HL-60 (cell line): Measurements from ENCODE around the gene MICU1.

ENCODE experiments used
- DNase-seq, 2 experiments: peaks; one replicate each; pipeline ENCODE4 v3.0.0-alpha.2; 2010 to 2020; ENCODE audit warnings: low read depth in 1 of 2, low spot score in 1 of 2
- H3K27ac ChIP-seq: fragments of 250-450 bp; sonication (Bioruptor Pico); replicated peaks from 2 replicates; pipeline ENCODE4 v1.5.1; 2020; ENCODE audit warnings: mild to moderate bottlenecking, moderate library complexity
- H3K27me3 ChIP-seq: fragments of 250-450 bp; sonication (Bioruptor Pico); 2 replicates; pipeline ENCODE4 v1.5.1; 2021; ENCODE audit warnings: mild to moderate bottlenecking, moderate library complexity; ENCODE audit not compliant: insufficient read depth, poor library complexity, severe bottlenecking
- H3K4me3 ChIP-seq: replicated peaks from 2 replicates; pipeline ENCODE4 v1.5.1; 2011; ENCODE audit warnings: mild to moderate bottlenecking, control low read depth, low read length; ENCODE audit not compliant: insufficient read depth
- CTCF ChIP-seq: IDR thresholded peaks from one replicate; pipeline ENCODE4 v1.5.1; 2011; ENCODE audit warnings: low read length, control low read depth, inconsistent platforms; ENCODE audit not compliant: insufficient read depth
- GABPA ChIP-seq: IDR thresholded peaks from 2 replicates; pipeline ENCODE4 v1.6.1; 2012; ENCODE audit warnings: low read depth
- POLR2AphosphoS5 ChIP-seq: IDR thresholded peaks from 2 replicates; pipeline ENCODE4 v1.6.1; 2012; ENCODE audit warnings: low read depth
- REST ChIP-seq: IDR thresholded peaks from 2 replicates; pipeline ENCODE4 v1.6.1; 2012; ENCODE audit warnings: low read depth; ENCODE audit not compliant: insufficient replicate concordance
- SPI1 ChIP-seq: IDR thresholded peaks from 2 replicates; pipeline ENCODE4 v1.6.1; 2012; ENCODE audit warnings: low read depth, mild to moderate bottlenecking, borderline replicate concordance

MICU1 gene

GRCh38 chr10:72321248-72322029 lies 304.4 kb downstream of the MICU1 start:
- no peak for DNase-seq
- Histone ChIP-seq H3K27me3 (no peaks in the 10 kb centered on the region), H3K27ac (peak overlapping the region; percentile 96), H3K4me3 (no peak overlapping the region)
- TF ChIP-seq CTCF: no peak
- TF ChIP-seq REST: no peak
- no peak for TF ChIP-seq GABPA
- TF ChIP-seq POLR2AphosphoS5: no peak
- TF ChIP-seq SPI1: no peak

- Histone ChIP-seq H3K4me3 (no peak overlapping the region), H3K27me3 (no peaks in the 10 kb centered on the region), H3K27ac (peak overlapping the region; percentile 96)
- TF ChIP-seq REST: no peak
- TF ChIP-seq CTCF: no peak
- TF ChIP-seq SPI1: peak; percentile 98
- TF ChIP-seq GABPA: peak; percentile 65
- TF ChIP-seq POLR2AphosphoS5: peak; percentile 96
- peak; percentile 99 for DNase-seq
These were observed 305.1 kb downstream of the MICU1 start for GRCh38 chr10:72320676-72321247.

- TF ChIP-seq POLR2AphosphoS5 (peak; percentile 91), GABPA (peak; percentile 45; the same call in 1 of the 2 replicates), SPI1 (no peak)
- Histone ChIP-seq H3K4me3 (peak overlapping the region; percentile 31), H3K27me3 (no peaks in the 10 kb centered on the region), H3K27ac (peak overlapping the region; percentile 96)
- peak; percentile 95 to 96 for DNase-seq
These were observed 306.2 kb downstream of the MICU1 start for GRCh38 chr10:72319416-72320254.
